ENCODE results near the gene PPP1R9B. TPM values are rescaled to one million over a fixed set of nuclear protein-coding genes. Genes with fewer than 3 reads are reported as not detected.

The PPP1R9B gene
- total RNA-seq, 1 experiment from 2014 or later: 19.1 TPM

DNA sequence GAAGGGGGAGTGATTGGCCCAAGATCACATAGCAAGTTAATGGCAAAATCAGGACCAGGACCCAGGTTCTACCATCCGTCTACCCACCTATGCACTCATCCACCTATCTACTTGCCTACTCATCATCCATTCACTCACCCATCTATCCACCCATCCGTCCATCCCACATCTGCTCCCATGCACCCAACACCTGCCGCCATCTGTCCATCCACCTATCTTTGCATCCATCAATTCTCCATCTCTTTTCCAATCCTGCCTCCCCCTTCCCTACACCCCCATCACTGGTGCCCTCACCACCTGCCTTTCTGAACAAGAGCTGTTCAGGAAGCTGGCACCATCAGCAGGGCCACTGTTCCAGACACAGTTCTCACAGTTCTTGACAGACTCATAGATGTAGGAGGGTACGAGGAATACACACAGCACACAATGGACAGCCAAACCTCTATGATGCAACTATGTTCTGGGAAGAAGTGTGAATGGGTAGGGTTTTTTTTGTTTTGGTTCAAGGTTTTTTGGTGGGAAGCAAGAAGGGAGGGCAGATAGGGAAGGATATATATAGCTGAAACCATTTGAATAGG lies 25.0 kb downstream of the PPP1R9B start:
- DNase-seq (ENCODE audit: low spot score): no peak

DNA sequence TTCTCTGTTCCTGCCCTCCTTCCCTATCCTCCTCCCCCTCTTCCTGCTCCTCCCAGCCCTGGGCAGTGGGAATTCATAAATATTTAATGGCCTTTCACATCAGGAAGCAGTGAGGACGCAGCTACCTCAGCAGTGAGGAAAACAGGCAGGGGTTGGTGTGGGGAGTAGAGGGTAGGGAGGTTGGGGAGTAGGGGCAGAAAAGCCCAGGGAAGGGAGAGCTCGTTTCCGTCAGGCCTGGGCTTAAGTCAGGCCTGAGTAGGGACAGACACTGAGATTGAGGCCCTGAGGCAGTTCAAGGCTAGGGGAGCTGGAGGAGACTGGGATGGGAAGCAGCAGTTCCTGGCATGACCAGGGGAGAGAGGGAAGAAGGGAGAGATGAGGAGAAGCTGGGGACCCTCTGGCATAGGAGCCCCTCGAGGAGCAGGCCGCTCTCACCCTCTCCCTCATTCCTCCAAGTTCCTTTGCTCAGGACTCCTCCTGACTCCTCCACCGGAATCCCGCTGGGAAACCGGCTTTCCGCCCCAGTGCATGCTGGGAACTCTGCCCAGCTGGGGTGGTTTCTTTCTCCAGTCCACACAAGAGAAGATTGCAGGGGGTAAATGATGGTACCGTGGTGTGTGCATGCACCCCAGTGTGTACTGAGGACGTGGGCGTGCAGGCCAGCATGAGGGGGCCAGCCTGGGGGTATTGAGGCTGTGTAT lies 26.7 kb downstream of the PPP1R9B start:
- no peak for DNase-seq (ENCODE audit: low spot score)

DNA sequence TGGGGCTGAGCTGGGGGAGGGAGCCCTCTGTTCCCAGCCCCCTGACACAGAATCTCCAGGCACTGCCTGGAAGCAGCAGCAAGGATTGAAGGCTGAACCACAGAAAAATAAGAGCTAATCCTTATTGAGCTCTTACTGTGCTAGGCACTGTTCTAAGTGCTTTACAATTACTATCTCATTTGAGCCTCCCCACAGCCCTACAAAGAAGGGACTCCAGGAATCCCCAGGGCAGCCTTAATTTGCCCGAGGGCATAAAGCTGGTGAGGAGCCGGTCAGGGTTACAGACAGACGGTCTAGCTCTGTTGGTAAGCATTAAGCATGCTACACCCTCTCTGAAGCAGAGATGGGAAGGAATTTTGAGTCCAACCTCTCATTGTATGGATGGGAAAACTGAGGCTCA lies 27.5 kb downstream of the PPP1R9B start:
- no peak for DNase-seq (ENCODE audit: low spot score)

DNA sequence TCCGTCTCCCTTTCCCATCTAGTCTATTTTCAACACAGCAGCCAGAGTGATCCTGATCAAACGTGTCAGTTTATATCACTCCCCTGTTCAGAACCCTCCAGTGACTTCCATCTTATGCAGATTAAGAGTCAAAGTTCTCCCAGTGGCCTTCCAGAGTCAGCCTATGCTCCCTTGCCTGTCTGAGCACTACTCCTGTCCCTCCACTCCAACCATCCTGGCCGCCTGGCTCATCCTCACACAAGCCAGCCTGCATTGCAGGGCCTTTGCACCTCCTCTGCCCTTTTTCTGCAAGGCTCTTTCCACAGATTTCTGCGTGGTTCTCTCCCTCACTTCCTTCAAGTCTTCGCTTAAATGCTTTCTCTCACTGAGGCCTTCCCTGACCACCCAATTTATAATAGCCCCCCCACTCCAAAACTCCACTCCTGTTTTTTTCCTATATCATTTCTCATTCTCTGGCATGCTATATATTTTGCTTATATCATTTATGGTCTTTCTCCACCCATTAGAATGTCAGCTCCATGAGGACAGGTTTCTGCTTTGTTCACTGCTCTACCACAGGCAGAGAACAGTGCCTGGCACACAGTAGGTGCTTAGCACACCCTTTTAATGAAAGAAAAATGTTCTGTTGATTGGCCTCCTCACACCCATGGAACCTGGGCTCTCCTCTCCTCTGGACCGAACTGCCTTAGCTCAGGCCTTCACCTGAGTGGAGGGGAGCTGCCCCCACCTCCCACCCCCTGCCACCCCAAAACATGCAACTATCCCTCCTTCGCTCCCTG lies 29.8 kb downstream of the PPP1R9B start:
- DNase-seq (ENCODE audit: low spot score): no peak

DNA sequence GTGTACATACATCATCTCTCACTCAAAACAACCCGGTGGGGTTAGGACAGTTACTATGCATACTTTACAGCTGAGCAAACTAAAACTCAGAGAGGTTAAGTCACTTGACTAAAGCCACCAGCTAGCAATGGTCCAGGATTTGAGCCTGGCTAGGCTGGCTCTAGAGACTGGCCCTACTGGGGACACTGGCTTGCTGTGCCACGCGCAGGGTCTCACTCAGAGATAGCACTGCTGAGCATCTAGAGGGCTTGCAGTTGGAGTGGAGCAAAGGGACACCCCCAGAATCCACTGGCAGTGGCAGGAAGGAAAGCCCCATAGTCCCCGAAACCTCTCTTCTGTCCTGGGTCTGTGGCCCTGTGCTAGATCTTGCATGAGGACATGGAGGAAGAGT lies 31.7 kb downstream of the PPP1R9B start:
- no peak for DNase-seq (ENCODE audit: low spot score)

DNA sequence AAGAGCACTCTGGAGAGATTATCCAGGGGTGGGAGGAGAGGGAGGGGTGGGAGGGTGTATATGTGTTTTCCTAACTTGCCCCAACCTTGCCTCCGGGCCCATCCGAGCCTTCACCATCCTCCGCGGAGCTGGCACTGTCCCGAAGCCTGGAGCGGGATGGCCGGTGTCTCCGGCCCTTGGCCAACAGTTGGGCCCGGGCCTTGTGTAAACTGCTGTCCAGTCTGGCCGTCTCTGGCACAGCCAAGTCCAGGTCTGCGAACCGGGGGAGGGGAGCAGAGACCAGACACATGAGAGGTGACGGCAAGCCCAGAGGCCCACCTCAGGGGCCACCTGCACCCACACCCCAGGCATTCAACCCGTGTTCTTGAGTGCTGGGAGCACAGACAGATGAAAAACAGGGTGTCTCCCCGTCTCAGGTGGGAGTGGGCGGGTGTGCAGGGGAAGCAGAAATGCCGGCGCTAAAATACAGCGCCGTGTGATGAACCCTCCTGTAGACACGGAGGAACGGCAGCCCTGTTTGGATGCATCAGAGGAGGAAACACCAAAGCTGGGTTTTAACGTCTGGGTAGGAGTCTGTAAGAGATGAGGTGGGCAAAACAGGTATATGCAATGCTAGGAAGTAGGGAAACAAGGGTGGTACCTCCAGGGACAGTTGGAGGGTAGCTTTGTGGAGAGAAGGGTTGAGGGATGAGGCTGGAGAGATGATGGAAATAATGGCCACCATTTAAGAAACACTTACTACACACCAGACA lies 32.2 kb downstream of the PPP1R9B start:
- no peak for DNase-seq (ENCODE audit: low spot score)

DNA sequence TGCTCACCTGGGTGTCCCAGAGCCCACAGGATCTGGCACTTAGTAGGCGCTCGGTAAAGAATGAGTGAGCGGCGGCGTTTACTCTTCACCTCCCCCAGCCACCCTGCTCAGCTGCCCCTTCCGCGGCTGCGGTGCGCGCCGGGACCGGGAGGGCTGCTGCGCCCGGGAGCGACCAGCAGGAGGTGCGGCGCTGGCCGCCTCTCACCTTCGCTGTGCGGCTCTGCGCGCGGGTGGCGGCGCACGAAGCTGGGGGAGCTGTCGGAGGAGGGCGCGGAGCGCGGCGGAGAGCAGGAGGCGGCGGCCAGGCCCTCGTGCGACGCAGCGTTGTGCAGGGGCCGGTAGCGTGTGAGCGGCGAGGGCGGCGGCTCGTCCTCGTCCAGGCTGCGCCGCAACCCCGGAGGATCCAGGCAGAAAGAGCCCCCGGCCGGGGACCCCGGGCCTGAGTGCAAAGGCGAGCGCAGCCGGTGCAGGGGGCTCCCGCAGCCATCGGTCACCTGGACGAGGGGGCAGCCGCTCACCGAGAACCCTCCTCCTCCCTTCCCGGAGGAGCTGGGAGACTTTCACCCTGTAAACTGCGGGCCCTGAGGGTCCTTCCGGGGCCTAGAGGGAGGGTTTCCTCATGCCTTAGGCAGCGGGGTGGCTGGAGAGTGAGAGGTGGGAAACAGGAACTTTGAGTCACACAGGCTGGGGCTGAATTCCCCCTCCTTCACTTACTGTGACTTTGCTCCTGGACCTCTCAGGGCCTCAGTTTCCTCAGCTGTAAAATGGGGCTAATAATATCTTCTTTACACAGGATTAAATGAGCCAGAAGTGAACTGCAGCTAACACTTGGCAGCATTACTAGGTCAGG lies 33.0 kb downstream of the PPP1R9B start:
- no peak for DNase-seq (ENCODE audit: low spot score)

DNA sequence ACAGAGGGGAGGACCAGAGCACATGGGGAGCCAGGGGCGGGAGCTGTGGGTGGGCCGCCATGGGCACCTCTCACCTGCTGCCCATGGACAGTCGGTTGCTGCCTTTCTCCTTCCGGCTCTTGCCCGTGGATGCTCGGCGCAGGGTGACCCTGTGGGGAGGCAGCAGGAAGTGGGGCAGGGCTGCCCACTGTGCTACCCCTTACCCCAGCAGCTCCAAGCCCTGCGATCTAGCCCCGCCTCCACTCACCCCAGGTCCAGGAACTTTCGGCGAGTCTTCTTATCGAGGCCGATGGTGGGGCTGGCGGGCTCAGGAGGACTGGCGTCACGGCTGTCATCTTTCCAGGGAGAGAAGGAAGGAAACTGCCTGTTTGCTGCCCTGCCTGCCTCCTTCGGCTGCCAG lies 34.7 kb downstream of the PPP1R9B start:
- DNase-seq (ENCODE audit: low spot score): no peak

DNA sequence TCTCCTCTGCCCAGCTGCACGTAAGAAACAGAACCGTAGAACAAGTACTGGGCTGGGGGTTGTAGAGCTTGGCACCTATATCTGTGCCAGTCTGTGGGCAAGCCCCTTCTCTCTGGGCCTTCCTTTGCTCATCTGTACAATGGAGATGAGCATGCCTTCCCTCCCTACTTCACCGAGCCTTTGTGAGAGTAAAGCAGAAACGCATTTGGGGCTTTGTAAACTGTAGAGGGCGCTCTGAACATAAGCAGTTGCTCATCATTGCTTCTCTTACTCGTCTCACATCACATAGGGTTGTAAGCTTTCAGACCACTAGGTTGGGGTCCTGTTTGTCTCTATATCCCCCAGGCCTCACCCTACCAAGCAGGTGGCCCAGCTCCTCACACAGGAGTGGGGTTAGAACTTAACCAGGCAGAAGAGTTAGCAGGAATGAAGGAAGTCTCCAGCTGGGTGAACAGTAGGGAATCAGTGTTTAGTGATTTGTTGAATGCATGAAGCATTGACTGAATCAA lies 35.6 kb downstream of the PPP1R9B start:
- DNase-seq (ENCODE audit: low spot score): peak; percentile 64

DNA sequence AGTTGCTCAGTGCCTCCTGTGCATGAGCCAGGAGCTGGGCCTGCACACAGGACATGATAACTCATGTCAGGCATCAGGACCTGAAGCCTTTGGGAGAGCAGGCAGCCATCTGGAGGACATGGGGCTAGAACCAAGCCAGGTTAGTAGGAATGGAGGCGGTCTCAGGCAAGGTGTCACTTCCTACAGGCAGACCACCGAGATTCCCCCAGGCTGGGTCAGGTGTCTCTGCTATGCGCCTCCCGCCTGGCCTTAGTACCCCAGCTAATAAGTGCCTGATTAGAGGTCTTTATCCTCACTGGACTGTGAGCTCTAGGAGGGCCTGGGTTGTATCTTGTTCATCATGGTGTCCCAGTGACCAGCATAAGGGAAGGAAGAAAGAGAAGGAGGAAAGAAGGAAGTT lies 36.1 kb downstream of the PPP1R9B start:
- DNase-seq (ENCODE audit: low spot score): no peak

DNA sequence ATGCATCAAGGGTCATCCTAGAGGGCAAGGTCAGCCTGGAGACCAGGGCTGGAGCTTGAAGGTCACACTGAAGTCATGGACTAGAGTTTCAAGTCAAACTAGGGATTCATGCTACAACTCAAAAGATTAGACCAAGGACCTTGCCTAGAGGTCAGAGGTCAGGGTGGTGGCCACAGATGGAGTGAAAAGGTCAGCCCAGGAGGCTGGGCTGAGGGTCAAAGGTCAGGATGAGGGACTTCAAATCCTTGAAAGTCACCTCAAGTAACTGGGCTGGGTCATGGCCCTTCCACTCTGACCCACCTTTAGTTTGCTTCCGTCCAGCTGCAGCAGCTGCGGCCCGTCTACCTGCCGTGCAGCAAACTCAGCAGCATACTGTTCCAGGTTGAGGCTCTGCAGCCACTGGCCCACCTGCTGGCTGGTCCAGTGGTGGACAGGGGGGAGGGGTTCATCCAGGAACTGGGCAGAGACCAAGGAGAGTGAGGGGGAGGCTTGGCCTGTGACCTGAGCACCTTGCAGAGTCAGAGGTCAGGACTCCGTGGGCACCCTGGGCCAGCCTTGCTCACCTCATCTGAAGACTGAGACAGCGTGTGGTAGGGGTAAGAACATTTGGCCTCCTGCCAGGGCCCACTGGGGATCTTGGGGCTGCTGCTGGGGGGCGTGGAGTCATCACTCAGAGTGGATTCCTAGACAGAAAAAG lies 36.7 kb downstream of the PPP1R9B start:
- no peak for DNase-seq (ENCODE audit: low spot score)

DNA sequence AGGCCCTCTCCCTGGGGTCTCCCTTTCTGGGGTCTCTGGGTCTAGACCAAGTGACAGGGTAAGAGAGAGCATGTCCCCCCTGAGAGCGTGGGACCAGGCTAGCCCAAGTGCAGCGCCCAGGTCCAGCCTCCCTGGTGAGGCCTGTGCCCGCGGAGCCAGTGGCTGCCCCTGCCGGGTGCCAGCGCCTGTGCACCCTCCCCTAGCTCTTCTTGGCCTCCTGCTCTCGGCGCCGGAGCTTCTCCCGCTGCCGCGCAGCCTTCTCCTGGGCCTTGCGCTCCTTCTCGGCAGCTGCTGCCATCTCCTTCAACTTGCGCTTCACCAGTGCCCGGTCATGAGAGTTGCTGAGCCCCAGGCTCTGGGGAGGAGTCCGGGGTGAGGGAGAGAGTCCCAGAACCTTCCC lies 37.8 kb downstream of the PPP1R9B start:
- no peak for DNase-seq (ENCODE audit: low spot score)

DNA sequence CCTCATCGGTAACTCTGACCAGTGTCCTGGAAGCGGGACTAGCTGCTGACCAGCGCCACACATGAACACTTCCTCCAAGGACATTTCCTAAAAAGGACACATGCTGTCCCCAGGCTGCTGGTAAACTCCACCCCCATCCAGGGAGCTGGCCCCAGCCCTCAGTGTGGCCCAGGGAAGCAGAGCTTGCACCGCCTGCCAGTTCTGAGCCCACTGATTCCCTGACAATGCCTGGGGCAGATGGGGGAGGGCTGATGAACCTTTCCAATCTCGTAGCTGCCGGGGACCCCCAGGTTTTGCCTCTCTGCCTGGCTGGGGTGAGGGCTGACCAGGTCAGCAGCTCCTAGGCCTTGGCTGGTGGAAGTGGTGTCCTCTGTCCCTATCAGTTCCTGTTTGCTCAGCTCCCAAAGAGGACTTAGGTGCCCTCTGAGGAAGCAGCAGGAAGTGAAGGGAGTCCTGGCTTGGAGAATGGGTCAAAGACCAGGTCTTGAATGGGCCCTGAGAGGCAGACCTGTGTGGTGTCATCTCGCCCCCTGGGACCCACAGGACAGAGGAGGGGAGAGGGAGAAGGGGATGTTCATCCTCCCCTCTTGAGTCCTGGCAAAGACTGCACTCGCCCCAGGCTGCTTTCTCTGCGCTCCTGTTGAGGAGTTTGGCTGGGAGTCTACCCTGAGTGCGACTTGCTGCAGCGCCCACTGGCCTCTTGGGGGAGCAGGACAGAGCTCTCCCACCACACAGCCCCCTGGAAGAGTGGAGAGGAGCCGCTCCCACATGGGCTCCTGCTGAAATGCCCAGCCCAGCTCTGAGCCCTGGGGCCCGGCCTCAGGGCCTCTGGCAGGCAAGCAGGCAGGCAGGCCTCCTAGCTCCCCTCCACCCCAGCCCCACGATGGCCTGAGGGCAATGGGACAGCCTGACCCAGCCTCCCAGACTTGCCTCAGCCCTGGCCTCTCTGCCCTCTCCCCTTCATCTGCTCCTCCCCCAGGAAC lies 38.5 kb downstream of the PPP1R9B start:
- DNase-seq (ENCODE audit: low spot score): no peak

DNA sequence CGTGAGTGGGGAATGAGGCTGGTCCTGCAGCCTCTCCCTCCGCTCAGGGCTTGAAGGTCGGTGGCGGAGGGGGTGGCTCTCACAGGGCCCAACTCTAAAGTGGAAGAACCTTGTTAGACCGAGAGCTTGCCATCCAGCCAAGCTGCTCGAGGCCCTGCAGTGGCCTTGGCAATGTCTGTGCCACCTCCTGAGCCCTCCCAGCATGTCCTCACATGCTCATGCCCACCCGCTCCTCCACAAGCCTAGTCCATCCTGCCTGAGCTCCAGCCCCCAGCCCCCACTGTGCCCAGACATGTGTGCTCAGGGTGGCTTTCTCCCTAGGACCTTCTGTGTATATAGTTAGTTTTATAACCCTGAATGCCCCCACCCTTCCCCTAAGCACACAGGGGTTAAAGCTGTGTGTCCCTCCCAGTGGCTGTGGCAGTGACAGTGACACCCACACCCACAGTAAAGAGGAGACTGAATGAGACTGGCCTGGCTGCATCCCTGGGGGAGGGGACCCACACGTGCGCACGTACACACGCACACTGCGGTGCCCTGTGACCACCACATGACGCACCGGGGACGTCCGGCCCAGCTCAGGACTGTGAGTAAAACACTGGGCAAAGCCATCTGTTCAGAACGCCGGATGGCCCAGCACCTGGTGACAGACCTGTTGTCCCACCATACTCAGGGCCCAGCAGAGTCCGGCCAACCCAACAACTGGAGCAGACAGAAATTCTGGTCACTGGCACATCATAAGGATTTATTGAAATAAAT lies 39.7 kb downstream of the PPP1R9B start:
- DNase-seq (ENCODE audit: low spot score): no peak

DNA sequence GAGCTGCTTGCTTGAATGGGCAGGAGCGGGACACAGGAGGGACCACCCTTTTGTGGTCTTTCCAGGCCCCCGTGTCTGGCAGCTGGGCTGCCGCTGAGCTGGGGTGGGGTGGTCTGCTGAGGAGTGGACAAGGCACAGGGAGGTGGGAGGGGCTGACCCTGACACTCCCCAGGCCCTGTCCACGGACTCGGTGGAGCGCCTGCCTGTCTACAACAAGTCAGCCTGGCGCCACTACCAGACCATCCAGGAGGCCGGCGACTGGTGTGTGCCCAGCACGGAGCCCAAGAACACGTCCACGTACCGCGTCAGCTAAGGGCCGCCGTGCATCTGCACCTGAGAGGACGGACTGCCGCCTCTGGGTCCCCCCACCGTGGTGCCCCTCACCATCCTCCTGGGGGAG lies 40.7 kb downstream of the PPP1R9B start:
- no peak for DNase-seq (ENCODE audit: low spot score)

DNA sequence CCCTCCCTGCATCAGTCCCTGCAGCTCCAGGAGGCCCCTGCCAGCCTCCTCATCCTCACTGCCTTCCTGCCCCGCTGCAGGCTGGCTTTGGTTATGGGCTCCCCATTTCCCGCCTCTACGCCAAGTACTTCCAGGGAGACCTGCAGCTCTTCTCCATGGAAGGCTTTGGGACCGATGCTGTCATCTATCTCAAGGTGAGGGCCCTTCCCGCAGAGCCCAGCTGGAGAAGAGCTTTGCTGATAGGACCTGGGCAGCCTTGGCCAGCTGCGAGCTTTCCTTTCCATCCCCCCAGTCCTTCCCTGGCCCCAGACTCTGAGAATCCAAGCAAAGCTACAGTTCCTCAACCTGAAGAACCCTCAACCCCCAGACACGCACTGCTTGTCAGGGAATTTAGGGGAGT lies 41.3 kb downstream of the PPP1R9B start:
- DNase-seq (ENCODE audit: low spot score): no peak

DNA sequence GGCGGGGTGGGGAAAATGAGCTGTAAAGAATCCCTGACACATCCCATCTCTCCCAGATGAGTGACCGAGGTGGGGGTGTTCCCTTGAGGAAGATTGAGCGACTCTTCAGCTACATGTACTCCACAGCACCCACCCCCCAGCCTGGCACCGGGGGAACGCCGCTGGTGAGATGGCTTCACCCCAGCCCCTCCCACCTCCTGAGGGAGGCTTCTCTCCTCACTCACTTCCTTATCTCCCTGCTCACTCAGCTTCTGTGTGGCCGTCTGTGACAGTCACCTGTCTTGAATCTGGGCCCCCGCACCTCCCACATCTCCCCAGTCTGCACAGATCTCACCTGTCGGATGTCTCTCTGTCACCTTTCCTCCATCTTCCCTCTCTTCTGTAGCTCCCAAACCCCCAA lies 41.9 kb downstream of the PPP1R9B start:
- DNase-seq (ENCODE audit: low spot score): no peak

DNA sequence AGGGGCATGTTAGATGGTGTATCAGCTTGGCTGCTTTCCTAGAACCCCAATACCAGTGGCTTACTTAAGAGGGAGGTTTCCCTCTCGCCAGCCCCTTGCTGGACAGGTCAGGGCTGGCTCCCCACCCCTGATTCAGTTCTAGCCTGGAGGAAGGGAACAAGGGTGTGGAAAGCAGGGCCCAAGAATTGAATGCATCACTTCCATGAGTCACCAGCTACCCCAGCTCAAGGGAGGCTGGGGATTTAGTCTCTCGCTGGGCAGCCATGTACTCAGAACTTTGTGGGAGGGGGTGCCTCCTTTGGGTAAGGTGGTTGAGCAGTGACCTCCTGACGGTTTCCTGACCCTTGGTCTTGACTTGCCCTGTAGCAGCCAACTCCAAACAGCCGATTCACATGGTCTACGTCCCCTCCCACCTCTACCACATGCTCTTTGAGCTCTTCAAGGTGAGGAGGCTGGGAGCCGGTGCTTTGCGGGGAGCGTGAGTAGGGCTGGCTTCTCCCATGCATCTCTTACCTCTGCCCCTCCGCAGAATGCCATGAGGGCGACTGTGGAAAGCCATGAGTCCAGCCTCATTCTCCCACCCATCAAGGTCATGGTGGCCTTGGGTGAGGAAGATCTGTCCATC lies 42.6 kb downstream of the PPP1R9B start:
- peak; percentile 72 for DNase-seq (ENCODE audit: low spot score)
